Measurements from ENCODE around the gene MALL. TPM values are rescaled to one million over a fixed set of nuclear protein-coding genes. Genes with fewer than 3 reads are reported as not detected.

MALL gene
- total RNA-seq, 1 donor from 2014 or later: 6.9 TPM

GRCh38 chr2:110106642-110107041, 9.0 kb downstream of the MALL start:
- H3K9me3 Mint-ChIP-seq (ENCODE audit: low read depth): peaks cover 19% of the 10 kb centered on the region
- no peak for DNase-seq (ENCODE audit: low spot score, unreplicated experiment)
- peaks cover 6% of the 10 kb centered on the region for H3K4me1 Mint-ChIP-seq (ENCODE audit: low read depth)
- no peak overlapping the region for H3K4me3 Mint-ChIP-seq (ENCODE audit: low read depth)
- peak overlapping the region; percentile 59 for H3K27ac Mint-ChIP-seq
- peaks cover 3% of the 10 kb centered on the region for H3K36me3 Mint-ChIP-seq (ENCODE audit: insufficient read depth)
- H3K27me3 Mint-ChIP-seq: no peaks in the 10 kb centered on the region
- TF ChIP-seq CTCF (IDR thresholded peaks at IDR 0.05; ENCODE audit: unreplicated experiment): no peak

GRCh38 chr2:110105608-110106467, 9.8 kb downstream of the MALL start:
- H3K27me3 Mint-ChIP-seq: no peaks in the 10 kb centered on the region
- no peak for DNase-seq (ENCODE audit: low spot score, unreplicated experiment)
- H3K4me1 Mint-ChIP-seq (ENCODE audit: low read depth): peaks cover 10% of the 10 kb centered on the region
- H3K27ac Mint-ChIP-seq: no peak overlapping the region
- no peak overlapping the region for H3K4me3 Mint-ChIP-seq (ENCODE audit: low read depth)
- TF ChIP-seq CTCF (IDR thresholded peaks at IDR 0.05; ENCODE audit: unreplicated experiment): no peak
- peaks cover 16% of the 10 kb centered on the region for H3K9me3 Mint-ChIP-seq (ENCODE audit: low read depth)
- peaks cover 3% of the 10 kb centered on the region for H3K36me3 Mint-ChIP-seq (ENCODE audit: insufficient read depth)

- no peak overlapping the region for H3K27ac Mint-ChIP-seq
- no peaks in the 10 kb centered on the region for H3K27me3 Mint-ChIP-seq
- H3K36me3 Mint-ChIP-seq (ENCODE audit: insufficient read depth): peaks cover 3% of the 10 kb centered on the region
- peaks cover 10% of the 10 kb centered on the region for H3K4me1 Mint-ChIP-seq (ENCODE audit: low read depth)
- H3K4me3 Mint-ChIP-seq (ENCODE audit: low read depth): no peak overlapping the region
- DNase-seq (ENCODE audit: low spot score, unreplicated experiment): no peak
- H3K9me3 Mint-ChIP-seq (ENCODE audit: low read depth): peaks cover 12% of the 10 kb centered on the region
- TF ChIP-seq CTCF (IDR thresholded peaks at IDR 0.05; ENCODE audit: unreplicated experiment): no peak
Observed at GRCh38 chr2:110105183-110105582, 10.4 kb downstream of the MALL start.

GRCh38 chr2:110104025-110104771, 11.4 kb downstream of the MALL start:
- peaks cover 10% of the 10 kb centered on the region for H3K4me1 Mint-ChIP-seq (ENCODE audit: low read depth)
- H3K4me3 Mint-ChIP-seq (ENCODE audit: low read depth): no peak overlapping the region
- no peak for TF ChIP-seq CTCF (IDR thresholded peaks at IDR 0.05; ENCODE audit: unreplicated experiment)
- peaks cover 9% of the 10 kb centered on the region for H3K9me3 Mint-ChIP-seq (ENCODE audit: low read depth)
- no peak for DNase-seq (ENCODE audit: low spot score, unreplicated experiment)
- no peak overlapping the region for H3K27ac Mint-ChIP-seq
- H3K27me3 Mint-ChIP-seq: no peaks in the 10 kb centered on the region
- peaks cover 1% of the 10 kb centered on the region for H3K36me3 Mint-ChIP-seq (ENCODE audit: insufficient read depth)

- no peak overlapping the region for H3K27ac Mint-ChIP-seq
- no peak for TF ChIP-seq CTCF (IDR thresholded peaks at IDR 0.05; ENCODE audit: unreplicated experiment)
- H3K4me1 Mint-ChIP-seq (ENCODE audit: low read depth): peaks cover 9% of the 10 kb centered on the region
- H3K4me3 Mint-ChIP-seq (ENCODE audit: low read depth): no peak overlapping the region
- DNase-seq (ENCODE audit: low spot score, unreplicated experiment): no peak
- H3K27me3 Mint-ChIP-seq: no peaks in the 10 kb centered on the region
- peaks cover 4% of the 10 kb centered on the region for H3K9me3 Mint-ChIP-seq (ENCODE audit: low read depth)
- peaks cover 1% of the 10 kb centered on the region for H3K36me3 Mint-ChIP-seq (ENCODE audit: insufficient read depth)
Observed at GRCh38 chr2:110103061-110103961, 12.3 kb downstream of the MALL start.

Measured in progenitor cell of endocrine pancreas (in vitro differentiated cells).